Upper lobe of left lung (tissue), 6 donors: Measurements from ENCODE around the gene PLA2G4B. TPM values are rescaled to one million over a fixed set of nuclear protein-coding genes. Genes with fewer than 3 reads are reported as not detected.

Experiments
- ATAC-seq, 2 donors: fragments of 200-7000 bp; cut with Tn5 transposase; one replicate each; pipeline ENCODE4 v1.9.1; 2022; ENCODE audit warnings: mild to moderate bottlenecking in 2 of 2, moderate library complexity in 2 of 2; ENCODE audit not compliant: low FRiP score in 2 of 2
- DNase-seq, 2 donors: peaks; one replicate each; pipeline ENCODE4 v3.0.0-alpha.2; 2019 to 2020
- H3K27ac ChIP-seq, 4 donors: fragments of 200-600 bp; sonication (generic); one replicate each; pipeline ENCODE4 v1.5.1; 2016 to 2019
- H3K27me3 ChIP-seq, 4 donors: fragments of 200-600 bp; sonication (generic); one replicate each; pipeline ENCODE4 v1.5.1; 2017 to 2019
- H3K36me3 ChIP-seq, 4 donors: fragments of 200-600 bp; sonication (generic); one replicate each; pipeline ENCODE4 v1.5.1; 2016 to 2019
- H3K4me1 ChIP-seq, 4 donors: fragments of 200-600 bp; sonication (generic); one replicate each; pipeline ENCODE4 v1.5.1; 2018 to 2019
- H3K4me3 ChIP-seq, 4 donors: fragments of 200-600 bp; sonication (generic); one replicate each; pipeline ENCODE4 v1.5.1; 2017 to 2019; ENCODE audit warnings: mild to moderate bottlenecking in 2 of 4, moderate library complexity in 1 of 4
- H3K9me3 ChIP-seq, 4 donors: fragments of 200-600 bp; sonication (generic); one replicate each; pipeline ENCODE4 v1.5.1; 2018 to 2019
- EP300 ChIP-seq, 4 donors: sonication (generic); formaldehyde crosslinking; IDR thresholded peaks; one replicate each; pipeline ENCODE4 v1.5.1; 2017; ENCODE audit warnings: antibody characterized with exemption in 4 of 4, control low read depth in 2 of 4
- POLR2A ChIP-seq, 4 donors: fragments of 450-650 bp; IDR thresholded peaks; one replicate each; pipeline ENCODE4 v1.5.1; 2016 to 2017; ENCODE audit warnings: antibody characterized with exemption in 4 of 4, mild to moderate bottlenecking in 2 of 4
- POLR2AphosphoS5 ChIP-seq, 2 donors: sonication (generic); formaldehyde crosslinking; IDR thresholded peaks; one replicate each; pipeline ENCODE4 v1.5.1; 2017; ENCODE audit warnings: antibody characterized with exemption in 2 of 2
- WGBS, 2 donors: methylation state at CpG; one replicate each; pipeline ENCODE4 v1.1.5; 2017 to 2018; 5-methylcytosine and 5-hydroxymethylcytosine counted together
- total RNA-seq, 6 donors: library from RNA; depleted of rRNA in 4 of 6; stranded (reverse); fragments of >200 nt in 4 of 6; gene quantifications; one replicate each; pipeline versions ENCODE4 v1.1.0 to v1.2.1, GENCODE V29; 2016 to 2021
- TF ChIP-seq, protein P1 (sequence below), 6 experiments: fragments of 450-650 bp in 4 of 6; fragments of 200-600 bp in 2 of 6; sonication (generic) in 2 of 6; IDR thresholded peaks; one replicate each; pipeline ENCODE4 v1.5.1; 2016 to 2019; ENCODE audit warnings: antibody characterized with exemption in 6 of 6
- donor health status: DM: no; HTN: no; CAD: no; lungs with moderate emphysema.
- donor health status: DM: no; HTN: yes; CAD: no; lungs with severe emphysema.

PLA2G4B gene
- total RNA-seq, 6 donors from 2014 or later = 4.7 to 71.2 (median 14.4) TPM

DNA sequence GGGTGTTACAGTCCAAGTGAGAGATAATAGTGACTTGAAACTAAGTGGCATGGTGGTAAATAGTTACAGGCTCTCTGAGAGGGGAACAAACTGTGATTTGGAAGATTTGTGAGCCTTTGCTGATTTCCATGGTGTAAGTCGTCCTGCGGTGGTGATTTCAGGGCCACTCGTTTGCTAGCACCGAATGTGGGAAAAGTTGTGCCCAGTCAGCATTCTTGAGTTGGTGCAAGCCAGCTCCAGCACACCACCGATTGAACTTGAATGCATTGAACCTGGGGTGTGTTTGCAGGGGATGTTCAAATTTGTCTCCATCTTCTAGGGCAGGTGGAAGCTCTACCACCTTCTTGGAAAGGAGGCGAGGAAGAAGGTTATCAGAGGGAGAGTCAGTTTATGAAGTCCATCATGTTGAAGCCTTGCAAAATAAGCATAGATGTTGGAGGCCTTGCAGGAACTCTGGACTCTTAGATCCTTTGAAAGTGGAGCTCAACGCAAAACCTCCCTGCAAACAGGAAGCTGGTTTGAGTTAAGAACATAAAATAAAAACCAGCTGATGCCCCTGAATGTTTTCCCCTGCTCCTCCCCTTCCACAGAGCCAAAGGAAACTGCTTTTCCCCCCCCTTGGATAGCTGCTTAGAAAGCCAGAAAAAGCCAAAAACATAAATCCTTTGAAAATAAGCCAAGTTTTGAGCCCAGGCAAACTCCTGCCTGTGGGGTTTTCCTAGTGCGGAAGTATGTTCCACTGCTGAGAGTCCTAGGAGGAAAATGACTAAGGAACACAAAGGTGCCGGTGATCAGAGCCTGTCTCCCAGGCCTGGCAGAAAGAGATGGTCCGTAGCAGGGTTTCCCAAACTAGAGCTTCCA, 42.4 kb upstream of the PLA2G4B start:
- Histone ChIP-seq H3K36me3 (peaks cover 0 to 12% (median 7%) of the 10 kb centered on the region in 4 donors), H3K4me3 (no peak overlapping the region), H3K27me3 (no peaks in the 10 kb centered on the region), H3K4me1 (peaks cover 19 to 24% (median 22%) of the 10 kb centered on the region in 4 donors), H3K9me3 (no peaks in the 10 kb centered on the region), H3K27ac (peak overlapping the region in 1 of 4 donors; percentile 61)
- TF ChIP-seq POLR2AphosphoS5 (IDR thresholded peaks at IDR 0.05) (no peak), EP300 (IDR thresholded peaks at IDR 0.05) (no peak), POLR2A (IDR thresholded peaks at IDR 0.05) (no peak)
- TF ChIP-seq, protein P1, sequence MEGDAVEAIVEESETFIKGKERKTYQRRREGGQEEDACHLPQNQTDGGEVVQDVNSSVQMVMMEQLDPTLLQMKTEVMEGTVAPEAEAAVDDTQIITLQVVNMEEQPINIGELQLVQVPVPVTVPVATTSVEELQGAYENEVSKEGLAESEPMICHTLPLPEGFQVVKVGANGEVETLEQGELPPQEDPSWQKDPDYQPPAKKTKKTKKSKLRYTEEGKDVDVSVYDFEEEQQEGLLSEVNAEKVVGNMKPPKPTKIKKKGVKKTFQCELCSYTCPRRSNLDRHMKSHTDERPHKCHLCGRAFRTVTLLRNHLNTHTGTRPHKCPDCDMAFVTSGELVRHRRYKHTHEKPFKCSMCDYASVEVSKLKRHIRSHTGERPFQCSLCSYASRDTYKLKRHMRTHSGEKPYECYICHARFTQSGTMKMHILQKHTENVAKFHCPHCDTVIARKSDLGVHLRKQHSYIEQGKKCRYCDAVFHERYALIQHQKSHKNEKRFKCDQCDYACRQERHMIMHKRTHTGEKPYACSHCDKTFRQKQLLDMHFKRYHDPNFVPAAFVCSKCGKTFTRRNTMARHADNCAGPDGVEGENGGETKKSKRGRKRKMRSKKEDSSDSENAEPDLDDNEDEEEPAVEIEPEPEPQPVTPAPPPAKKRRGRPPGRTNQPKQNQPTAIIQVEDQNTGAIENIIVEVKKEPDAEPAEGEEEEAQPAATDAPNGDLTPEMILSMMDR (IDR thresholded peaks at IDR 0.05) = no peak
- DNase-seq = no peak
- no peak for ATAC-seq
- 67% methylated on average over 10 of the region's 10 CpGs for WGBS, 2 donors

DNA sequence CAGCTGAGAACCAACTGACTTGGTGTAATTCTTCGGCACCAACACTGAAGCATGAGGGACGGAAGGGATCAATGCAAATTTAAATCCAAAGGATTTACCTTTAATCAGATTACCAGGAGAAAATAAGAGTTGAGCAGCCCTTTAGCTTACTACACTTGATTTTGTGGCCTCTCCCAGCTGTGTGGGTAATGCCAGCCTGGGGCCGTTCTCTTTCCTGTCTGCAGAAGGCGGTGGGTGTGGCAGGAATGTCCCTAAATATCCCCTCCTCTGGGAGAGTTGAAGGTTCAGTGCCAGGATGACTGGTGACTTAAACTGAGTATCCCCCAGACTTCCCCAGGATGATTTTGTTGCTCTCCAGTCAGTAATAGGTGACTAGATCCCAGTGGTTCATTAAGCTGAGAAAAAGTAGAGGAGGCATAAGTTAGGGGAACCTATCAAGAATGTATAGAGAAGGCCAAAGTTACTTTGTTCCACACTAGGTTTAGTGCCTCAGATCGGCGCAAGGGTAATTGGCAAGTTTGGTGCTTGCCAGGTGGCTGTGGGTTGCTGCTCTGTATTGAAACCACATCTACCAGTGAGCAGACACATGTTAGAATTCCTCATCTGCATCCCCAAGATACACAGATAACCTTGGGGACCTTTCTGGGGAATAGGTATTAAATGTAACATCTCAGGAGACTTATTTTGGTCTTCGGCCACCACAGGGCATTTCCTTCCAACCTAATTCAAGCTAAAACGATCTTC, 41.3 kb upstream of the PLA2G4B start:
- H3K27me3 ChIP-seq = no peaks in the 10 kb centered on the region
- no peak for DNase-seq
- no peak overlapping the region for H3K27ac ChIP-seq
- peaks cover 12 to 16% (median 15%) of the 10 kb centered on the region in 4 donors for H3K4me1 ChIP-seq
- no peaks in the 10 kb centered on the region for H3K9me3 ChIP-seq
- 76 to 81% methylated on average over 8 of the region's 8 CpGs for WGBS, 2 donors
- ATAC-seq = no peak
- H3K36me3 ChIP-seq = peaks cover 0 to 17% (median 8%) of the 10 kb centered on the region in 4 donors
- TF ChIP-seq, protein P1 (IDR thresholded peaks at IDR 0.05) = no peak
- TF ChIP-seq POLR2A (IDR thresholded peaks at IDR 0.05) (no peak), POLR2AphosphoS5 (IDR thresholded peaks at IDR 0.05) (no peak), EP300 (IDR thresholded peaks at IDR 0.05) (no peak)
- no peak overlapping the region for H3K4me3 ChIP-seq

DNA sequence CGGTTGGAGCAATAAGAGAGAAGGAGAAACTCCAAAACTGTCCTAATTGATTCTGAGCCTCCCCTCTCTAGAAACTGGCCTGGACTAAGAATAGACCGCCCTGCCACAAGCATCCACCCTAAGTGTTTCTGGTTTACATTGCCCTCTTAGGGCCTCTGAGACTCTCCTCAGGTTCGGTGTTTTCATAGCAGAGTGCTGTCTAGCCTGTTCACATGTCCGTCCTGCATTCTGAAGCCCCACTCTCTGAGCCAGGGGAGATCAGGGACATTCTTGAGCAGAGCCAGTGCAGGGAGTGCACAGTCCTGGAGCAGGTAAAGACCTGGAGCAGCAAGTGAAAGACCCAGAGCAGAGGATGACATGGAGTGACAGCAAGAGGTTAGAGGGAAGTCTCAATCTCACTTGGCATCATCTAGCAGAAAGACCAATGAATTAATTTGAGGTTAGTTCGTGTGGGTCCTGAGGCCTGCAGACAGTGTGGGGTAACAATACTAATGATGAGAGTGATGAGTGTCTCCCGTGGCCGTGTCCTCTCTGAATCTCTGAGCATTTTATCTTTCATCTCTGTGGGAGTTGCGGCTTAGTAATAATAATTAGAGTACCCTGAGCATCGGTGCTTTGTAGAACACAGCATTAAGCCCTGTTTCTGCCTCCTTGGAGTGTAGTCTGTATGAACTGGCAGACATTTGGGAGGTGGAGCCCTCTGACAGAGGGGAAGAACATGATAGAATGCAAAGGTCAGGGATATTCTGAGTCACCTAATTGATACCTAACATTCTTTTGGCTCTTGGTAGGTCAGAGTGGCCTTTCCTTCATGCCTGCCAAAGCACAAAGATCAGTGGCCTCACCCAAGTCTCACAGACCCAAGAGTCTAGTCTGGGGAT, 39.8 kb upstream of the PLA2G4B start:
- Histone ChIP-seq H3K4me3 (no peak overlapping the region), H3K4me1 (peaks cover 12 to 16% (median 15%) of the 10 kb centered on the region in 4 donors), H3K9me3 (no peaks in the 10 kb centered on the region), H3K27me3 (no peaks in the 10 kb centered on the region), H3K36me3 (peaks cover 0 to 17% (median 8%) of the 10 kb centered on the region in 4 donors), H3K27ac (no peak overlapping the region)
- TF ChIP-seq EP300 (IDR thresholded peaks at IDR 0.05) (no peak), POLR2A (IDR thresholded peaks at IDR 0.05) (no peak), POLR2AphosphoS5 (IDR thresholded peaks at IDR 0.05) (no peak)
- TF ChIP-seq, protein P1 (IDR thresholded peaks at IDR 0.05) = no peak
- ATAC-seq = no peak
- no peak for DNase-seq
- WGBS, 2 donors = 74 to 82% methylated on average over 8 to 9 of the region's 9 CpGs

DNA sequence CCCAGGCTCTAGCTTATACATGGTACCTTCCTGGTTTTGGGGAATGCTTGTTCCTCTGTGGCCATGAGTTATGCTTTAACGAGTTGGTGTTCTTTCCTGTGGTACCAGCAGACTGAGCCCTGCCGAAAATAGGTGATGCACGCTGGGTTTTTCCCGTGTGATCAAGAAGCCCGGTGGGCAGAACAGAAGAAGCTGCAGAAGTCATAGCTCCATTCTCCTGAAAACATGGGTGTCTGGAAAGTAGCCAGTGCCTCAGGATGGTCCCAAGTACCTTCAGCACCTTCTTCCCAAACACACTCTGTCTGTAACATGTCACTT, 39.2 kb upstream of the PLA2G4B start:
- no peak overlapping the region for H3K27ac ChIP-seq
- 87 to 98% methylated on average over 5 of the region's 5 CpGs for WGBS, 2 donors
- TF ChIP-seq, protein P1 (IDR thresholded peaks at IDR 0.05) = no peak
- TF ChIP-seq POLR2AphosphoS5 (IDR thresholded peaks at IDR 0.05) (no peak), POLR2A (IDR thresholded peaks at IDR 0.05) (no peak), EP300 (IDR thresholded peaks at IDR 0.05) (no peak)

More for the DNA sequence above, 39.2 kb upstream of the PLA2G4B start:
- Histone ChIP-seq H3K4me3 (no peak overlapping the region), H3K27me3 (no peaks in the 10 kb centered on the region), H3K36me3 (peaks cover 0 to 17% (median 8%) of the 10 kb centered on the region in 4 donors), H3K4me1 (peaks cover 12 to 16% (median 15%) of the 10 kb centered on the region in 4 donors), H3K9me3 (no peaks in the 10 kb centered on the region)
- ATAC-seq (no peak), DNase-seq (no peak)
